Keratinocyte (primary cell): ENCODE measurements around the gene APOA4. TPM values are rescaled to one million over a fixed set of nuclear protein-coding genes. Genes with fewer than 3 reads are reported as not detected.

Experiments
- DNase-seq: peaks from one replicate; pipeline ENCODE4 v3.0.0-alpha.2; 2011; ENCODE audit warnings: low read depth, missing footprints, low spot score
- FAIRE-seq: peaks from 2 replicates; lab custom pipeline; 2011; peaks lifted over from hg19 to GRCh38; lab: Jason Lieb, UNC
- H2AFZ ChIP-seq: 2 replicates; pipeline ENCODE4 v1.6.0; 2012; ENCODE audit warnings: low read length, control low read depth, inconsistent platforms; ENCODE audit not compliant: control insufficient read depth
- H3K27ac ChIP-seq: 2 replicates; pipeline ENCODE4 v1.5.1; 2011; ENCODE audit warnings: low read length; ENCODE audit not compliant: control insufficient read depth, insufficient read depth
- H3K27me3 ChIP-seq: 3 replicates; pipeline ENCODE4 v1.6.0; 2011; ENCODE audit warnings: low read length; ENCODE audit not compliant: control insufficient read depth, insufficient read depth; ENCODE audit errors: extremely low read depth
- H3K36me3 ChIP-seq, 2 experiments: 2 replicates in 1 of 2; 3 replicates in 1 of 2; pipeline ENCODE4 v1.5.1; 2011; ENCODE audit warnings: low read length in 2 of 2, mild to moderate bottlenecking in 1 of 2; ENCODE audit not compliant: control insufficient read depth in 2 of 2, insufficient read depth in 2 of 2; ENCODE audit errors: extremely low read depth in 1 of 2
- H3K4me1 ChIP-seq: 3 replicates; pipeline ENCODE4 v1.5.1; 2011; ENCODE audit warnings: low read length; ENCODE audit not compliant: control insufficient read depth, insufficient read depth; ENCODE audit errors: extremely low read depth
- H3K4me2 ChIP-seq: 3 replicates; pipeline ENCODE4 v1.6.0; 2011; ENCODE audit warnings: low read depth, low read length; ENCODE audit not compliant: control insufficient read depth, insufficient read depth; ENCODE audit errors: extremely low read depth
- H3K4me3 ChIP-seq, 3 experiments: fragments of 200-600 bp in 1 of 3; sonication (generic) in 1 of 3; 2 replicates in 2 of 3; 3 replicates in 1 of 3; pipeline ENCODE4 v1.5.1; 2011 to 2016; ENCODE audit warnings: low read length in 3 of 3, mild to moderate bottlenecking in 3 of 3, control low read depth in 2 of 3, inconsistent platforms in 1 of 3, low read depth in 1 of 3, mixed read lengths in 1 of 3, mixed run types in 1 of 3, moderate library complexity in 1 of 3; ENCODE audit not compliant: control insufficient read depth in 2 of 3, insufficient read depth in 2 of 3; ENCODE audit errors: extremely low read depth in 1 of 3
- H3K79me2 ChIP-seq: 2 replicates; pipeline ENCODE4 v1.6.0; 2012; ENCODE audit warnings: low read length; ENCODE audit not compliant: control insufficient read depth, insufficient read depth
- H3K9ac ChIP-seq: 3 replicates; pipeline ENCODE4 v1.6.0; 2011; ENCODE audit warnings: low read length; ENCODE audit not compliant: control insufficient read depth, insufficient read depth; ENCODE audit errors: extremely low read depth
- H3K9me1 ChIP-seq: 3 replicates; pipeline ENCODE4 v1.6.0; 2011; ENCODE audit warnings: low read length; ENCODE audit not compliant: control insufficient read depth, insufficient read depth; ENCODE audit errors: extremely low read depth
- H3K9me3 ChIP-seq: 2 replicates; pipeline ENCODE4 v1.5.1; 2012; ENCODE audit warnings: low read depth, low read length; ENCODE audit not compliant: control insufficient read depth
- H4K20me1 ChIP-seq: 3 replicates; pipeline ENCODE4 v1.6.0; 2011; ENCODE audit warnings: low read length; ENCODE audit not compliant: control insufficient read depth, insufficient read depth; ENCODE audit errors: extremely low read depth
- EZH2 ChIP-seq: IDR thresholded peaks from one replicate; pipeline ENCODE4 v1.6.1; 2012; ENCODE audit warnings: inconsistent platforms, mild to moderate bottlenecking, low read length, moderate library complexity
- dilution Hi-C: fragments of 300-500 bp; cut with MboI; formaldehyde crosslinking; loops from one replicate; pipeline ENCODE4 v1.7.0; 2020; ENCODE audit warnings: low sequenced_read_pairs; ENCODE audit not compliant: extremely low pct_ligation_motif_present
- polyA plus RNA-seq, 5 experiments: library from polyadenylated mRNA; depleted of rRNA in 3 of 5; stranded (reverse) in 3 of 5; stranded (forward) in 1 of 5; unstranded in 1 of 5; fragments of >200 nt; gene quantifications; 1 replicate in 1 of 5; 2 replicates in 3 of 5; 3 replicates in 1 of 5; pipeline versions ENCODE4 v1.2.1 to v1.2.3, GENCODE V29; 2011 to 2012; ENCODE audit warnings: missing spikeins in 2 of 5, low read depth in 1 of 5, low replicate concordance in 1 of 5
- TF ChIP-seq, protein P1 (sequence below), 3 experiments: IDR thresholded peaks in 1 of 3; conservative IDR thresholded peaks in 1 of 3; optimal IDR thresholded peaks in 1 of 3; 2 replicates in 2 of 3; 3 replicates in 1 of 3; pipeline versions ENCODE3 to v1.5.1; 2011; ENCODE audit warnings: low read length in 3 of 3, mild to moderate bottlenecking in 3 of 3, moderate library complexity in 2 of 3, control low read depth in 1 of 3, inconsistent platforms in 1 of 3; ENCODE audit not compliant: insufficient read depth in 2 of 3; ENCODE audit errors: extremely low read depth in 1 of 3

The APOA4 gene
- polyA plus RNA-seq, 1 donor (not counting 4 experiments of a cell fraction or from before 2014, with no cell fraction given) = not detected

DNA sequence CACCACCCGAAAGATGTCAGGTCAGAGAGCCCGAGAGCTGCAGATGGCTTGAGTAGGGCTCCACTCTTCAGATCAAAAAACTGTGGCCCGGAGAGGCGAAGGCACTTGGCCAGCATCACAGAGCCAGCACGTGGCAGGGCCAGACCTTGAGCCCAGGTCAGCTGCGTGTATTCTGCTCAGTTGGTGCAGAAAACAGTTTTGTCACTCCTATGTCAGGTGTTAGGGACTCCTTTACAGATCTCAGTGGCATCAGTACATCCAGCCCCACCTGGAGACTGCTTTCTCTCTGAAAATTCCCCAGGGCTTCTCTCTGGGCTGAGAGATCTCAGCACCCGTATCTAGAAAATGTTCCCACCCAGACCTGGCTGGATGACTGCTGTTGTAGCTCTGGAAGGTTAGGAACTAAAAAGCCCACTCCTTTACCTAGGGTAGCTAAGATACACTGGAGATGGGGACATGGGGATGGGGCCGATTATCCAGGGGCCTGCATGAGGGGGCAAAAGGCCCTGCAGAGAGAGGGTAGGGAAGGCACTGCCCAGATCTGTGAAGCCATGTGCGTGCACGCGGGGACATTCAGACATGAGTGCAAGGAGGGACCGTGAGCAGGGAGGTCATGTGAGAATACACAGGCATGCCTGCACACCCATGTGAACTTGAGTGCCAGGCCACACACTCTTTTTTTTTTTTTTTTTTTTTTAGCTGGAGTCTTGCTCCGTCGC lies 10.9 kb upstream of the APOA4 start:
- Histone ChIP-seq H3K9ac (no peak overlapping the region), H2AFZ (no peak overlapping the region), H3K79me2 (no peaks in the 10 kb centered on the region), H3K27me3 (no peaks in the 10 kb centered on the region), H3K4me1 (peaks cover 4% of the 10 kb centered on the region), H4K20me1 (no peaks in the 10 kb centered on the region), H3K9me1 (no peaks in the 10 kb centered on the region), H3K36me3 (no peaks in the 10 kb centered on the region), H3K27ac (no peak overlapping the region), H3K4me3 (no peak overlapping the region), H3K4me2 (no peak overlapping the region), H3K9me3 (no peaks in the 10 kb centered on the region)
- dilution Hi-C loops = no loop called here
- DNase-seq (no peak), FAIRE-seq (no peak)
- TF ChIP-seq, protein P1, sequence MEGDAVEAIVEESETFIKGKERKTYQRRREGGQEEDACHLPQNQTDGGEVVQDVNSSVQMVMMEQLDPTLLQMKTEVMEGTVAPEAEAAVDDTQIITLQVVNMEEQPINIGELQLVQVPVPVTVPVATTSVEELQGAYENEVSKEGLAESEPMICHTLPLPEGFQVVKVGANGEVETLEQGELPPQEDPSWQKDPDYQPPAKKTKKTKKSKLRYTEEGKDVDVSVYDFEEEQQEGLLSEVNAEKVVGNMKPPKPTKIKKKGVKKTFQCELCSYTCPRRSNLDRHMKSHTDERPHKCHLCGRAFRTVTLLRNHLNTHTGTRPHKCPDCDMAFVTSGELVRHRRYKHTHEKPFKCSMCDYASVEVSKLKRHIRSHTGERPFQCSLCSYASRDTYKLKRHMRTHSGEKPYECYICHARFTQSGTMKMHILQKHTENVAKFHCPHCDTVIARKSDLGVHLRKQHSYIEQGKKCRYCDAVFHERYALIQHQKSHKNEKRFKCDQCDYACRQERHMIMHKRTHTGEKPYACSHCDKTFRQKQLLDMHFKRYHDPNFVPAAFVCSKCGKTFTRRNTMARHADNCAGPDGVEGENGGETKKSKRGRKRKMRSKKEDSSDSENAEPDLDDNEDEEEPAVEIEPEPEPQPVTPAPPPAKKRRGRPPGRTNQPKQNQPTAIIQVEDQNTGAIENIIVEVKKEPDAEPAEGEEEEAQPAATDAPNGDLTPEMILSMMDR (optimal IDR thresholded peaks at IDR 0.05 in 1 of 3, IDR thresholded peaks at IDR 0.05 in 1 of 3, conservative IDR thresholded peaks at IDR 0.05 in 1 of 3; ENCODE audit: extremely low read depth in 1 of 3, insufficient read depth in 2 of 3, low read length in 3 of 3) = no peak
- no peak for TF ChIP-seq EZH2

DNA sequence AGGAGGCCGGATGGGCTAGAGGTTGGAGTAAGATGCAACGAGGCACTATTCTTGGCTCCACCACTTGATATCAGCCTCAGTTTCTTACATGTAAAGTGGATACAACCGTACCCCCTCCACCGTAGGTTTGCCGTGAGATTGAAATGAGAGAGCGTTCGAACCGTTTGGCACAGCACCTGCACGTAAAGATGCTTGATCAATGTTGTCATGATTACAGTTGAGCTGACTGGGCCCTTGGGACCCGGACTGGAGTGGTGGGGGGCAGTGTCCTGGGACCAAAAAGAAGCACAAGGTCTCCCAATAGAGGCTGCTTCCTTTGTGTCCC lies 10.3 kb upstream of the APOA4 start:
- Histone ChIP-seq H3K79me2 (no peaks in the 10 kb centered on the region), H3K4me1 (peaks cover 4% of the 10 kb centered on the region), H3K27me3 (no peaks in the 10 kb centered on the region), H3K9me3 (no peaks in the 10 kb centered on the region), H3K9ac (no peak overlapping the region), H3K9me1 (no peaks in the 10 kb centered on the region), H3K4me3 (no peak overlapping the region), H3K36me3 (no peaks in the 10 kb centered on the region), H4K20me1 (no peaks in the 10 kb centered on the region), H2AFZ (no peak overlapping the region), H3K27ac (no peak overlapping the region), H3K4me2 (no peak overlapping the region)
- TF ChIP-seq, protein P1 (optimal IDR thresholded peaks at IDR 0.05 in 1 of 3, IDR thresholded peaks at IDR 0.05 in 1 of 3, conservative IDR thresholded peaks at IDR 0.05 in 1 of 3; ENCODE audit: extremely low read depth in 1 of 3, insufficient read depth in 2 of 3, low read length in 3 of 3) = no peak
- TF ChIP-seq EZH2 = no peak
- DNase-seq = no peak
- FAIRE-seq = no peak
- dilution Hi-C loops = no loop called here
